Amygdala (tissue), 56 donors: ENCODE results near the gene TPO.
"Not testable (repeated sequence)": the region's sequence is repeated elsewhere in the genome, so short reads cannot be mapped to it uniquely, and the experiment has no call there.

Experiments used
- DNase-seq, 56 donors: peaks; one replicate each; lab custom pipeline; 2025; lab: John Stamatoyannopoulos, UW

The TPO gene

GRCh38 chr2:1481406-1482252, 68.4 kb downstream of the TPO start:
- DNase-seq: no peak

GRCh38 chr2:1482253-1482675, 69.0 kb downstream of the TPO start:
- DNase-seq: no peak

DNA sequence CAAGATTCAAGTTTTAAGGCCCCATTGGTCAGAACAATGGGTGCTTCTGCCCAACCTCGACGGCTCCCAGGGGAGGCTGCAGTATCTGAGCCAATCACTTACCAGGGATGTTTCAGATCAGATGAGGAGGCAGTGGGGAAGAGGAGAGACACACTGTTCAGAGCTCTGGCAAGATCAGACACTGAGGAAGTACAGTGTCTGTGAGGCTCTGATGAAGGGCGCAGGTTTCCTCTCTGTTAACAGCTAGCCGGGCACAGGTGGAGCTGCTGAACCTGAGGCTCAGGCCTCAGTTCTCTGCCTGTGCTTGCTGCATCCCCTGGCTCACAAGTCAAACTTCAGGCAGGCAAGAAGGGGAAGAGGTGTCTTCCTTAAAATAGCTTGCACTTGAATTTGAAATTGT, 69.7 kb downstream of the TPO start:
- no peak for DNase-seq

DNA sequence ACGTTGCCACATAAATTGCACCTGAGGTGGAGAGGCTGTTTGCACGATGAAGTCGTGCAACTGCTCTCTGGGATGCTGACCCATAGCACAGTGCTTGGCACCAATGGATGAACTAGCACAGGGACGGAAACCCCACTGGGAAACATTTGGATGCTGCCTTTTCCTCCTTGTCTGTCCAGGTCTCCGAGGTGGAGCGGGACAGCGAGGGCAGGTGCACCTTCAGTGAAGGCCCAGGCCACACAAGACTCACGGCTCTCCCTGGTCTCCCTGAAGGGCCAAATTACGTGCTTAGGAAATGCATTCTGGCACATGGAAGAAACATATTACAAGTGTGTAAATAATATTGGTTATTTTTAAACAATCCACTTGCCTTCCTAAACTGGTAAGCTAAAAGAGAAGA, 70.3 kb downstream of the TPO start:
- no peak for DNase-seq

DNA sequence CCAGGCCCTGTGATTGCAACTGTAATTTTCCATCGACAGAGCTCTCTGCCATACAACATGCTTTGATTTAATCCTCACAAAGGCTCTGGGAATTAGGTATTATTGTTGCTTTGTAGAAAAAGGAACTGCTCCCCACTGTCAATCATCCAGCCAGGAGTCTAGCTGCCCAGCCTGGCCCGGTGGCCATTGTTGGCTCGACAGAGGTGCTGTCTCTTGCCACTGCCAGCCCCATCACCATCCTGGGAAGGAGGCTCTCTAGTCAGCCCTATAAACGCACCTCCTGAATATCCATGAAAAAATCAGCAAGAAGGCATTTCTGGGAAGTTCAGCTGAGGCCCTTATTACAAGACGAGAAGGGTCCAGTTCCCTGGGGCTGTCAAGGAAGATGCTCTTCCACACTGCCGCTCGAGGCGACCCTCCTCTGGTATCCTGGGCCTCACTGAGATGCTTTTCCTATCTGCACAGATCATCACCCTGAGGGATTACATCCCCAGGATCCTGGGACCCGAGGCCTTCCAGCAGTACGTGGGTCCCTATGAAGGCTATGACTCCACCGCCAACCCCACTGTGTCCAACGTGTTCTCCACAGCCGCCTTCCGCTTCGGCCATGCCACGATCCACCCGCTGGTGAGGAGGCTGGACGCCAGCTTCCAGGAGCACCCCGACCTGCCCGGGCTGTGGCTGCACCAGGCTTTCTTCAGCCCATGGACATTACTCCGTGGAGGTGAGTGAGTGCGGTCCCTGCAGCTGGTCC, 71.0 kb downstream of the TPO start:
- DNase-seq: no peak

GRCh38 chr2:1486670-1487069, 73.4 kb downstream of the TPO start:
- no peak for DNase-seq

- DNase-seq: no peak
These were observed 74.5 kb downstream of the TPO start for GRCh38 chr2:1487758-1488157.

DNA sequence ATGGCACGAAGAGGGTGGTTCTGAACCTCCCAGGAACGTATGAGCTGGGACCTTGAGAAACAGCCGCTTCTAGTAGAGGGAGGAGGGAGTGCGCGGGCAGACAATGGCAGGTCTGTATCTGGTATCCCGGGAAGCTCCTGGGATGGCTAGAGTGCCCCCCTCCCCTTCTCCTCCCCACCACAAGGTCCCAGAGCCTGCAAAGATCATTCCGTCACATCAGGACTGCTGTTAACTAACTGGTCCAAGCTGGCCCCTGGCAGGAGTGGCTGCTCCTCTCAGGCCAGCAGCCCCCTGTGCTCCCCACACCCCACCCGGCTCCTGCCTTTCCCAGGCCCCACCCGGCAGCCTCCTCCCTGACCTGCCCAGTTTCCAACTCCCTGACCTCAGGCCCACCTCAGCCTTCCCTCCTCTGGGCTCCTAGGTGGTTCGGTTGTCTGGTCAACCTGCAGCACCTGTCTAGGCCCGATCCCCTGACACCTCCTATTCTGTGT, 75.0 kb downstream of the TPO start:
- no peak for DNase-seq

GRCh38 chr2:1488851-1489250, 75.6 kb downstream of the TPO start:
- DNase-seq: no peak

DNA sequence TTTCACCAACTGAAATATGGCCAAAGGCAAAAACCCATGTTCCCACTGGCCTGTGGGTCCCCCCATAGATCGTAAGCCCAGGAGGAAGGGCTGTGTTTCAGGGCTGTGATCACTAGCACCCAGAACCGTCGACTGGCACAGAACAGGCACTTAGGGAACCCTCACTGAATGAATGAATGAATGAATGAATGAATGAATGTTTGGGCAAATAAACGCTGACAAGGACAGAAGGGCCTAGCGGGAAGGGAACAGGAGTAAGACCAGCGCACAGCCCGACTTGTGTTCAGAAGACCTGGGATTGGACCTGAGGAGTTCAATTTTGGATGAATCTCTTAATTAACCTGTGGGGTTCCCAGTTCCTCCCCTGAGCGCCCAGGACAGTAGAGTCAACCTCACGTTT, 76.2 kb downstream of the TPO start:
- DNase-seq: no peak

DNA sequence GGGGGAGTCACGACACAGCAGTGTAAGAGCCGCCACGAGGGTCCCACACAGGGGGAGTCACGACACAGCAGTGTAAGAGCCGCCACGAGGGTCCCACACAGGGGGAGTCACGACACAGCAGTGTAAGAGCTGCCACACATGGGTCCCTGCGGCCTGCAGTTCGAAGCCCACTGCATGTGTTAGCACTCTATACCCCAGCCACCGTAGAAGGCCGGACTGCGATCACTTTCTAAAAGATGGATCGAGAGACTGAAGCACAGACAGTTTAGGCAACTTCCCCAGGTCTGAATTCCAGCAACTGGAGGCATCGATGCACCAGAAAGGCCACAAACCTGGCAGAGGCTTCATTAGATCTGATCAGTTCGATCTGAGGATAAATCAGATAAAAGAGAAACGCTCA, 77.1 kb downstream of the TPO start:
- not testable (repeated sequence) for DNase-seq

DNA sequence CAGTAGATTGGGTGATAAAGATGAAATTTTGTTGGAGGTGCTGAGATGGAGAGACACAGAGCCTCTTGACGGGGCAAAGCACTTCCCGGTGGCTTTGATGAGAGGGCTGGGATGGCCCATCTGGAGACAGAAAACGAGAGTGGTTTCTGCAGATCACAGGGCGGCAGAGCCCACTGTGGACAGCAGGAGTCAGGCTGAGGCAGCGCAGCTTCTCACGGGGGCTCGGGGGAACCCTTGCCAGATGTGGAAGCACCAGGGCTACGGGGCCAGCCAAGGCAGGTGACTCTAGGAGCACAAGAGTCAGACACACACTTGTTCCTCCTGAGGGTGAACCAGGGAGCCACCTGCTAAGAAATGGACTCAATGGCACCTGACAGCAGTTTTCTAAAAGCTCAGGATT, 78.5 kb downstream of the TPO start:
- DNase-seq: no peak

GRCh38 chr2:1492231-1492630, 79.0 kb downstream of the TPO start:
- not testable (repeated sequence) for DNase-seq

DNA sequence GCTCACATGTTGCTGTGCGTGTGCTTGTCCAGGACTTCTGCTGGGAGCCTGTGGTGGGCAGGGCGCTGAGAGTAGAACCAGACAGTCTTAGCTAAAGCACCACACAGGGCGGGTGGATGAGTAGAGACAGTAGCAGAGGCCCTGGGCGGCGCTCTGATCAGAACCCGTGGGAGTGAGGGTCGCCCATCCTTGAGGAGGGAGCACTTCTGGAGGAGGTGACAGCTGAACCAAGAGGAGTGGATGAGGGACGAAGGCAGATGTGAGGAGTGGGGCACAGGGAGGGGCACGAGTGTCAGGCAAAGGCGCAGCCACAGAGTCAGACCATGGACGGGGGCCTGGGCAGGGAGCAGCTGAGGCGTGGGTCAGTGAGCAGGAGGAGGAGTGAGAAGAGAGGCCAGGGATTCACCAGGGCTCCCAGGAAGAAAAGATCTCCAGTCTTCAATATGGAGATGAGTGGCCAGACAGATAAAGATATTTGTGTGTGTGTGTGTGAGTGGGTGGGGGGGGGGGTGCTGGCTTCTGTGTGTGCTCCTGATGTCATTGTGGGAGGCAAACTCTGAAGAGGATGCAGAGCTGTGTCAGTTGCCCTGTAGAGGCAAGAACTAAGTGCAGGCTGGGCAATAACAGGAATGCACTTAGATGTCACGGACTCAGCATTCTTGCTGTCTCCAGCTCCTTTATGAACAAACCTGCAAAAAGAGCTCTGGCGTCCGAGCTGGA, 79.6 kb downstream of the TPO start:
- no peak for DNase-seq

DNA sequence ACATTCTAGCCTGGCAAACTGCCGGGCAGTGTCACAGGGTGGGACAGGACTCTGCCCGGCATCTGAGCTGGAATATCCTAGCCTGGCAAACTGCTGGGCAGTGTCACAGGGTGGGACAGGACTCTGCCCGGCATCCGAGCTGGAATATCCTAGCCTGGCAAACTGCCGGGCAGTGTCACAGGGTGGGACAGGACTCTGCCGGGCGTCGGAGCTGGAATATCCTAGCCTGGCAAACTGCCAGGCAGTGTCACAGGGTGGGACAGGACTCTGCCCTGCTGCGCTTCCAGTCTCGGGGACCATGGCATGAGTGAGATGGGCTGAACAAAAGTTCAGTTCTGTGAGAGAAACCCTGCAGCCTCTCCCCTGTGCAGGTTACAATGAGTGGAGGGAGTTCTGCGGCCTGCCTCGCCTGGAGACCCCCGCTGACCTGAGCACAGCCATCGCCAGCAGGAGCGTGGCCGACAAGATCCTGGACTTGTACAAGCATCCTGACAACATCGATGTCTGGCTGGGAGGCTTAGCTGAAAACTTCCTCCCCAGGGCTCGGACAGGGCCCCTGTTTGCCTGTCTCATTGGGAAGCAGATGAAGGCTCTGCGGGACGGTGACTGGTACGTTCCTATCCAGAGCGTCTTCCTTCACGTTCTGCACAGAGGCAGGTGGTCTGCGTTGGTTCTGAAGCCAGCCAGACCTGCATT, 80.3 kb downstream of the TPO start:
- DNase-seq: no peak

- no peak for DNase-seq
These were observed 81.0 kb downstream of the TPO start for GRCh38 chr2:1494257-1494656.

- no peak for DNase-seq
These were observed 81.6 kb downstream of the TPO start for GRCh38 chr2:1494906-1495305.

GRCh38 chr2:1495676-1496358, 82.6 kb downstream of the TPO start:
- DNase-seq: no peak

- DNase-seq: no peak
These were observed 83.1 kb downstream of the TPO start for GRCh38 chr2:1496359-1496821.

- no peak for DNase-seq
These were observed 83.9 kb downstream of the TPO start for GRCh38 chr2:1497122-1497611.
